Nephron progenitor cell (in vitro differentiated cells): ENCODE data around the gene RNF133.

Experiments used
- DNase-seq: peaks from one replicate; pipeline ENCODE4 v3.0.0; 2021
- H3K27ac Mint-ChIP-seq: 2 replicates; pipeline ENCODE4 v1.8.0; 2021; ENCODE audit warnings: mild to moderate bottlenecking, moderate library complexity, mixed read lengths
- H3K27me3 Mint-ChIP-seq: 2 replicates; pipeline ENCODE4 v1.8.0; 2021; ENCODE audit warnings: mild to moderate bottlenecking, low read depth, mixed read lengths; ENCODE audit not compliant: poor library complexity
- H3K36me3 Mint-ChIP-seq: 2 replicates; pipeline ENCODE4 v1.8.0; 2021; ENCODE audit warnings: low read depth, mixed read lengths
- H3K4me1 Mint-ChIP-seq: 2 replicates; pipeline ENCODE4 v1.8.0; 2021; ENCODE audit warnings: mixed read lengths
- H3K4me3 Mint-ChIP-seq: 2 replicates; pipeline ENCODE4 v1.8.0; 2021; ENCODE audit warnings: mild to moderate bottlenecking, moderate library complexity, mixed read lengths
- H3K9me3 Mint-ChIP-seq: 2 replicates; pipeline ENCODE4 v1.8.0; 2021; ENCODE audit warnings: mild to moderate bottlenecking, moderate library complexity, mixed read lengths
- CTCF ChIP-seq: fragments of 200-600 bp; sonication (generic); IDR thresholded peaks from 2 replicates; pipeline ENCODE4 v1.5.0; 2021; ENCODE audit warnings: antibody characterized with exemption

Gene RNF133

GRCh38 chr7:122702872-122703510 is 4.1 kb upstream of the RNF133 start, which contains the start of gene RNF148:
Gene RNF148, minus strand, starts transcription at chr7:122702922. Its CDS starts 172 bp downstream, at chr7:122702750.
- no peaks in the 10 kb centered on the region for H3K9me3 Mint-ChIP-seq
- TF ChIP-seq CTCF: no peak
- no peak within 1 kb of the TSS for H3K27ac Mint-ChIP-seq
- no peak within 1 kb of the TSS for H3K4me3 Mint-ChIP-seq
- no peak for DNase-seq
- H3K4me1 Mint-ChIP-seq: no peaks in the 10 kb centered on the region
- H3K27me3 Mint-ChIP-seq: no peaks in the 10 kb centered on the region
- H3K36me3 Mint-ChIP-seq: no peaks in the 10 kb centered on the region

- no peak for TF ChIP-seq CTCF
- H3K27me3 Mint-ChIP-seq: peaks cover 4% of the 10 kb centered on the region
- no peak for DNase-seq
- no peaks in the 10 kb centered on the region for H3K4me1 Mint-ChIP-seq
- H3K4me3 Mint-ChIP-seq: no peak overlapping the region
- no peak overlapping the region for H3K27ac Mint-ChIP-seq
- peaks cover 5% of the 10 kb centered on the region for H3K36me3 Mint-ChIP-seq
- peaks cover 8% of the 10 kb centered on the region for H3K9me3 Mint-ChIP-seq
These were observed 3.1 kb downstream of the RNF133 start for GRCh38 chr7:122695816-122696215.

GRCh38 chr7:122694697-122695096 is 4.2 kb downstream of the RNF133 start:
- H3K9me3 Mint-ChIP-seq: peaks cover 8% of the 10 kb centered on the region
- H3K4me3 Mint-ChIP-seq: no peak overlapping the region
- peaks cover 4% of the 10 kb centered on the region for H3K27me3 Mint-ChIP-seq
- no peak for TF ChIP-seq CTCF
- no peaks in the 10 kb centered on the region for H3K4me1 Mint-ChIP-seq
- no peak for DNase-seq
- H3K36me3 Mint-ChIP-seq: peaks cover 5% of the 10 kb centered on the region
- H3K27ac Mint-ChIP-seq: no peak overlapping the region

- H3K27ac Mint-ChIP-seq: no peak overlapping the region
- peaks cover 4% of the 10 kb centered on the region for H3K27me3 Mint-ChIP-seq
- H3K4me1 Mint-ChIP-seq: peaks cover 5% of the 10 kb centered on the region
- H3K4me3 Mint-ChIP-seq: no peak overlapping the region
- peaks cover 5% of the 10 kb centered on the region for H3K36me3 Mint-ChIP-seq
- no peak for TF ChIP-seq CTCF
- peaks cover 8% of the 10 kb centered on the region for H3K9me3 Mint-ChIP-seq
- no peak for DNase-seq
These were observed 6.1 kb downstream of the RNF133 start for GRCh38 chr7:122692769-122693309.

- Mint-ChIP-seq H3K27ac (no peak overlapping the region), H3K36me3 (peaks cover 5% of the 10 kb centered on the region), H3K4me1 (peaks cover 5% of the 10 kb centered on the region), H3K27me3 (peaks cover 4% of the 10 kb centered on the region), H3K4me3 (no peak overlapping the region), H3K9me3 (peaks cover 8% of the 10 kb centered on the region)
- TF ChIP-seq CTCF: no peak
- DNase-seq: no peak
These were observed 7.2 kb downstream of the RNF133 start for GRCh38 chr7:122691569-122692235.
